ENCODE data around the gene KCNN3.

DNA sequence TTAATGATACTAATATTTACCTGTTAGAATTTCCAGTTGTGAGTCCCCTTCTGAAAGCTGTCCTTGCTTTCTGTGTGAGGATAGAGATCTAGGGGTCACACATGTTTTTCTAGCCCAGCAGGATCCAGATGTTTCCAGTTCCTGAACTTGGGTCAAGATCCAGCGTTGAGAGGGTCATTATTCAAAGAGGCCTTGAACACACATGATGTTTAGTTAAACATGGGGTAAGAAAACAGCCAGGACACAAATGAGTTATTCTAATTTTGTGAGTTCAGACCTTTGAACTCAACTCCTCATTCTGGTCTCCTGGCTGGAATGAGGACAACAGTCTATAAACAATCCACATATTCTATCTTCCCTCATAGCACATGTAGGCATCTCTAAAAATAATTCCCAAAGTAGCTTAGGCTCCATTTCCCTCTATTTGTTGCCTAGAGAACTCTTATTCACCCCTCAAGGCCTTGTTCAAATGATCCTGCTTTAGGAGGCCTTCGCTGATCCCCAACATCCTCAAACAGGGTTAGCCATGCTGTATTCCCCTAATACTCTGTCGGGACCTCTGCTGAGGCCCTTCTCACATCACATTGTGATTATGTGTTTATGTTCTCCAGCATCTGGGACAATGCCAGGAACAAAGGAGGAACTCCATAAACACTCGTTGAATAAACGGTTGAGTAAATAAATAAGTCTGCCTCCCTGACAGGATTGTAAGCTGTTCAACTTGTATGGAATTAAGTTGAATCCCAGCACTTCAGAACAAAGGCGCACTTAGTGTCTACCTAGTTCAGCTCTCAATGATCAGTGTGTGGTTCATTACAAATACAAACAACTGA lies 15.0 kb upstream of the KCNN3 start:
- TF ChIP-seq POLR2A (IDR thresholded peaks at IDR 0.05) (no peak), EP300 (IDR thresholded peaks at IDR 0.05) (no peak)
